Neuronal stem cell (in vitro differentiated cells): ENCODE measurements around the gene GPATCH2L.

Experiments used
- DNase-seq: peaks from one replicate; pipeline ENCODE4 v3.0.0-alpha.2; 2013; ENCODE audit warnings: low spot score
- H2AFZ ChIP-seq: one replicate; pipeline ENCODE4 v1.6.1; 2013; ENCODE audit warnings: mild to moderate bottlenecking, low read length, inconsistent platforms
- H2AK5ac ChIP-seq: 2 replicates; pipeline ENCODE4 v1.6.1; 2013; ENCODE audit warnings: low read depth, mild to moderate bottlenecking, inconsistent platforms, low read length, moderate library complexity, mixed read lengths
- H2BK120ac ChIP-seq: 2 replicates; pipeline ENCODE4 v1.6.1; 2013; ENCODE audit warnings: low read depth, mild to moderate bottlenecking, inconsistent platforms, low read length, moderate library complexity, mixed read lengths
- H2BK12ac ChIP-seq: one replicate; pipeline ENCODE4 v1.6.1; 2013; ENCODE audit warnings: low read length, inconsistent platforms
- H2BK15ac ChIP-seq: 2 replicates; pipeline ENCODE4 v1.6.1; 2013; ENCODE audit warnings: mild to moderate bottlenecking, low read length, inconsistent platforms, mixed read lengths
- H2BK5ac ChIP-seq: one replicate; pipeline ENCODE4 v1.6.1; 2013; ENCODE audit warnings: inconsistent platforms, mild to moderate bottlenecking, low read length, moderate library complexity
- H3K14ac ChIP-seq: one replicate; pipeline ENCODE4 v1.6.1; 2013; ENCODE audit warnings: low read length, inconsistent platforms
- H3K18ac ChIP-seq: 2 replicates; pipeline ENCODE4 v1.6.1; 2013; ENCODE audit warnings: low read length, inconsistent platforms
- H3K23ac ChIP-seq: 2 replicates; pipeline ENCODE4 v1.6.1; 2013; ENCODE audit warnings: low read depth, mild to moderate bottlenecking, mixed read lengths, low read length, inconsistent platforms; ENCODE audit not compliant: poor library complexity
- H3K27ac ChIP-seq: replicated peaks from 3 replicates; pipeline ENCODE4 v1.5.1; 2013; ENCODE audit warnings: low read length, inconsistent platforms
- H3K27me3 ChIP-seq, 3 experiments: 2 replicates each; pipeline ENCODE4 v1.6.1; 2013; ENCODE audit warnings: low read length in 3 of 3, mild to moderate bottlenecking in 2 of 3, inconsistent platforms in 1 of 3, low read depth in 1 of 3, mixed read lengths in 1 of 3, moderate library complexity in 1 of 3; ENCODE audit not compliant: control insufficient read depth in 3 of 3, insufficient read depth in 3 of 3
- H3K36me3 ChIP-seq, 2 donors: replicated peaks in 1 of 2; 2 replicates each; pipeline ENCODE4 v1.6.1; 2013; ENCODE audit warnings: low read length in 2 of 2; ENCODE audit not compliant: control insufficient read depth in 2 of 2, insufficient read depth in 2 of 2
- H3K4ac ChIP-seq: 2 replicates; pipeline ENCODE4 v1.6.1; 2013; ENCODE audit warnings: inconsistent platforms, mild to moderate bottlenecking, low read length, moderate library complexity
- H3K4me1 ChIP-seq, 2 donors: 1 replicate in 1 of 2; 2 replicates in 1 of 2; pipeline ENCODE4 v1.6.1; 2013; ENCODE audit warnings: low read length in 2 of 2, low read depth in 1 of 2; ENCODE audit not compliant: control insufficient read depth in 2 of 2, insufficient read depth in 1 of 2
- H3K4me2 ChIP-seq: one replicate; pipeline ENCODE4 v1.6.1; 2013; ENCODE audit warnings: mild to moderate bottlenecking, low read length, inconsistent platforms; ENCODE audit not compliant: insufficient read depth, poor library complexity, severe bottlenecking
- H3K4me3 ChIP-seq, 2 donors: 2 replicates each; pipeline ENCODE4 v1.5.1; 2013; ENCODE audit warnings: low read length in 2 of 2, mild to moderate bottlenecking in 2 of 2, inconsistent platforms in 1 of 2, moderate library complexity in 1 of 2
- H3K79me1 ChIP-seq: one replicate; pipeline ENCODE4 v1.6.1; 2013; ENCODE audit warnings: low read depth, mild to moderate bottlenecking, inconsistent platforms, low read length, moderate library complexity
- H3K9ac ChIP-seq: one replicate; pipeline ENCODE4 v1.6.1; 2013; ENCODE audit warnings: mild to moderate bottlenecking, low read depth, low read length, inconsistent platforms; ENCODE audit not compliant: poor library complexity
- H3K9me3 ChIP-seq, 2 donors: replicated peaks in 1 of 2; 2 replicates each; pipeline versions ENCODE3 to v1.6.1; 2013; ENCODE audit warnings: low read length in 2 of 2, mild to moderate bottlenecking in 2 of 2, inconsistent platforms in 1 of 2, low read depth in 1 of 2, mixed read lengths in 1 of 2, moderate library complexity in 1 of 2; ENCODE audit not compliant: control insufficient read depth in 2 of 2, insufficient read depth in 1 of 2
- H4K8ac ChIP-seq: one replicate; pipeline ENCODE4 v1.6.1; 2013; ENCODE audit warnings: low read depth, mild to moderate bottlenecking, inconsistent platforms, low read length, moderate library complexity
- H4K91ac ChIP-seq: one replicate; pipeline ENCODE4 v1.6.1; 2013; ENCODE audit warnings: low read length, low read depth, mild to moderate bottlenecking, inconsistent platforms; ENCODE audit not compliant: poor library complexity
- WGBS, 2 donors: extraction: QIAGEN DNeasy Blood & Tissue Kit; methylation state at CpG; one replicate each; pipeline ENCODE4 v1.1.7; 2013; ENCODE audit warnings: missing lambda C conversion rate in 2 of 2, mixed read lengths in 1 of 2; ENCODE audit not compliant: insufficient read length in 2 of 2, insufficient replicate concordance in 1 of 2; ENCODE audit errors: extremely low coverage in 2 of 2; 5-methylcytosine and 5-hydroxymethylcytosine counted together

Gene GPATCH2L

GRCh38 chr14:76235628-76236027 is 83.9 kb downstream of the GPATCH2L start:
- Histone ChIP-seq H3K23ac (no peak overlapping the region), H3K4ac (no peak overlapping the region), H3K14ac (no peak overlapping the region), H2BK15ac (no peak overlapping the region), H2BK5ac (no peak overlapping the region), H3K18ac (no peak overlapping the region), H3K4me3 (no peak overlapping the region), H3K79me1 (no peaks in the 10 kb centered on the region), H2AFZ (no peak overlapping the region), H4K8ac (no peak overlapping the region), H3K36me3 (no peaks in the 10 kb centered on the region), H3K9me3 (peaks cover 0 to 2% of the 10 kb centered on the region in 2 donors), H3K4me1 (peaks cover 2 to 4% of the 10 kb centered on the region in 2 donors), H2BK120ac (no peak overlapping the region), H3K27me3 (no peaks in the 10 kb centered on the region), H3K9ac (no peak overlapping the region), H3K4me2 (no peak overlapping the region), H4K91ac (no peak overlapping the region), H3K27ac (no peak overlapping the region), H2BK12ac (no peak overlapping the region), H2AK5ac (no peak overlapping the region)
- DNase-seq = no peak
- WGBS, 2 donors = no CpG with 5 or more reads among the region's 2 CpGs

GRCh38 chr14:76236172-76237130 is 84.7 kb downstream of the GPATCH2L start:
- Histone ChIP-seq H3K4ac (no peak overlapping the region), H3K27ac (no peak overlapping the region), H4K91ac (no peak overlapping the region), H3K14ac (no peak overlapping the region), H3K23ac (no peak overlapping the region), H3K18ac (peak overlapping the region; percentile 49), H2BK12ac (no peak overlapping the region), H3K4me3 (no peak overlapping the region), H2BK5ac (no peak overlapping the region), H2BK120ac (no peak overlapping the region), H3K9me3 (peaks cover 0 to 2% of the 10 kb centered on the region in 2 donors), H2BK15ac (no peak overlapping the region), H2AK5ac (no peak overlapping the region), H3K79me1 (no peaks in the 10 kb centered on the region), H2AFZ (no peak overlapping the region), H3K27me3 (no peaks in the 10 kb centered on the region), H3K4me2 (no peak overlapping the region), H3K9ac (peak overlapping the region; percentile 47), H3K4me1 (peaks cover 2 to 4% of the 10 kb centered on the region in 2 donors), H4K8ac (no peak overlapping the region), H3K36me3 (no peaks in the 10 kb centered on the region)
- no CpG with 5 or more reads among the region's 13 CpGs for WGBS, 2 donors
- DNase-seq = no peak

- H3K27ac ChIP-seq = no peak overlapping the region
- WGBS, 2 donors = no CpG with 5 or more reads among the region's 6 CpGs
These were observed 85.7 kb downstream of the GPATCH2L start for GRCh38 chr14:76237349-76237990.

GRCh38 chr14:76245097-76245496 is 93.4 kb downstream of the GPATCH2L start:
- H4K91ac ChIP-seq = no peak overlapping the region
- H2BK5ac ChIP-seq = no peak overlapping the region
- no peak overlapping the region for H3K4me2 ChIP-seq
- no peak overlapping the region for H3K9ac ChIP-seq
- H3K4me1 ChIP-seq = peaks cover 0 to 1% of the 10 kb centered on the region in 2 donors
- no peak for DNase-seq
- H3K9me3 ChIP-seq = no peaks in the 10 kb centered on the region
- no peak overlapping the region for H2BK12ac ChIP-seq
- no peak overlapping the region for H3K18ac ChIP-seq
- no peak overlapping the region for H3K4ac ChIP-seq
- no peak overlapping the region for H2AFZ ChIP-seq
- H3K23ac ChIP-seq = no peak overlapping the region
- H3K4me3 ChIP-seq = no peak overlapping the region
- no peak overlapping the region for H2AK5ac ChIP-seq
- H3K14ac ChIP-seq = no peak overlapping the region
- H2BK15ac ChIP-seq = no peak overlapping the region
- H3K27ac ChIP-seq = no peak overlapping the region
- no peak overlapping the region for H2BK120ac ChIP-seq
- H3K79me1 ChIP-seq = no peaks in the 10 kb centered on the region
- H3K27me3 ChIP-seq = no peaks in the 10 kb centered on the region
- WGBS, 2 donors = no CpG with 5 or more reads among the region's 1 CpG
- H4K8ac ChIP-seq = no peak overlapping the region
- H3K36me3 ChIP-seq = no peaks in the 10 kb centered on the region

More at GRCh38 chr14:76237349-76237990, 85.7 kb downstream of the GPATCH2L start:
- Histone ChIP-seq H4K8ac (no peak overlapping the region), H3K36me3 (no peaks in the 10 kb centered on the region), H2BK15ac (no peak overlapping the region), H3K4me3 (no peak overlapping the region), H3K9ac (no peak overlapping the region), H3K4ac (no peak overlapping the region), H3K4me1 (peaks cover 2 to 4% of the 10 kb centered on the region in 2 donors), H2AFZ (no peak overlapping the region), H3K27me3 (no peaks in the 10 kb centered on the region), H3K79me1 (no peaks in the 10 kb centered on the region), H2BK120ac (no peak overlapping the region), H4K91ac (no peak overlapping the region), H2BK5ac (no peak overlapping the region), H3K23ac (no peak overlapping the region), H2BK12ac (no peak overlapping the region), H3K18ac (no peak overlapping the region), H2AK5ac (no peak overlapping the region), H3K14ac (no peak overlapping the region), H3K4me2 (no peak overlapping the region), H3K9me3 (peaks cover 0 to 2% of the 10 kb centered on the region in 2 donors)
- DNase-seq = no peak
